GM12878 (cell line): ENCODE data around the gene NOSTRIN. TPM values are rescaled to one million over a fixed set of nuclear protein-coding genes. Genes with fewer than 3 reads are reported as not detected.

ENCODE experiments used
- ATAC-seq: fragments of 200-7000 bp; cut with Tn5 transposase; 3 replicates; pipeline ENCODE4 v1.9.1; 2020; ENCODE audit warnings: mild to moderate bottlenecking, moderate library complexity
- BruUV-seq: library from RNA; stranded (reverse); fragments of 400-500 nt; replicated peaks from 2 replicates; lab custom pipeline; 2021; lab: Mats Ljungman, UMichigan
- CTCF ChIA-PET: fragments of 300-600 bp; sonication (Branson Sonifier 250); formaldehyde crosslinking; extraction: SDS; loops from one replicate; lab custom pipeline; 2021; ENCODE audit warnings: inconsistent platforms; lab: Yijun Ruan, JAX
- POLR2A ChIA-PET: fragments of 350-600 bp; formaldehyde crosslinking; extraction: SDS; loops from one replicate; lab custom pipeline; 2021; ENCODE audit warnings: inconsistent platforms; lab: Charles Lee
- RAD21 ChIA-PET: fragments of 300-600 bp; sonication (Branson Sonifier 250); formaldehyde crosslinking; loops from one replicate; lab custom pipeline; 2023; ENCODE audit warnings: antibody characterized with exemption; ENCODE audit not compliant: unreplicated experiment; lab: Charles Lee
- SMC1A ChIA-PET: fragments of 300-600 bp; sonication (Branson Sonifier 250); formaldehyde crosslinking; loops from one replicate; lab custom pipeline; 2023; ENCODE audit not compliant: unreplicated experiment, uncharacterized antibody; lab: Charles Lee
- DNase-seq: peaks from one replicate; pipeline ENCODE4 v3.0.0-alpha.2; 2011; ENCODE audit warnings: low read depth, low spot score
- FAIRE-seq: peaks from 3 replicates; lab custom pipeline; 2011; peaks lifted over from hg19 to GRCh38; lab: Jason Lieb, UNC
- H2AFZ ChIP-seq: 2 replicates; pipeline ENCODE4 v1.6.0; 2011; ENCODE audit warnings: low read depth, low read length, control low read depth; ENCODE audit not compliant: control insufficient read depth
- H3K27ac ChIP-seq: 2 replicates; pipeline ENCODE4 v1.5.1; 2011; ENCODE audit warnings: control low read depth; ENCODE audit not compliant: control insufficient read depth, insufficient read depth
- H3K27me3 ChIP-seq, 2 experiments: replicated peaks in 1 of 2; 2 replicates each; pipeline versions ENCODE4 v1.6.0 to v1.6.1; 2011; ENCODE audit warnings: low read length in 1 of 2; ENCODE audit not compliant: control insufficient read depth in 2 of 2, insufficient read depth in 2 of 2
- H3K36me3 ChIP-seq, 2 experiments: 2 replicates each; pipeline ENCODE4 v1.5.1; 2011; ENCODE audit warnings: low read length in 1 of 2; ENCODE audit not compliant: control insufficient read depth in 2 of 2, insufficient read depth in 2 of 2
- H3K4me1 ChIP-seq: 2 replicates; pipeline ENCODE4 v1.6.1; 2011; ENCODE audit warnings: mild to moderate bottlenecking, low read length, moderate library complexity, mixed read lengths; ENCODE audit not compliant: control insufficient read depth, insufficient read depth
- H3K4me2 ChIP-seq: 2 replicates; pipeline ENCODE4 v1.6.0; 2011; ENCODE audit warnings: control low read depth; ENCODE audit not compliant: control insufficient read depth, insufficient read depth
- H3K4me3 ChIP-seq: fragments of 200-600 bp; sonication (generic); 2 replicates; pipeline ENCODE4 v1.5.1; 2016
- H3K79me2 ChIP-seq: 2 replicates; pipeline ENCODE4 v1.6.0; 2011; ENCODE audit warnings: low read length; ENCODE audit not compliant: control insufficient read depth, insufficient read depth
- H3K9ac ChIP-seq: 2 replicates; pipeline ENCODE4 v1.8.0; 2011; ENCODE audit warnings: low read length, control low read depth, mixed read lengths; ENCODE audit not compliant: control insufficient read depth, insufficient read depth
- H3K9me3 ChIP-seq: replicated peaks from 3 replicates; pipeline ENCODE4 v1.5.1; 2011; ENCODE audit warnings: mild to moderate bottlenecking, low read length; ENCODE audit not compliant: control insufficient read depth, insufficient read depth
- H4K20me1 ChIP-seq: 2 replicates; pipeline ENCODE4 v1.6.0; 2011; ENCODE audit not compliant: control insufficient read depth, insufficient read depth
- BRCA1 ChIP-seq: IDR thresholded peaks from 2 replicates; pipeline ENCODE4 v1.6.1; 2011; ENCODE audit warnings: low read depth, low read length, improper control_type of control experiment
- CBX5 ChIP-seq: sonication (generic); IDR thresholded peaks from 2 replicates; pipeline ENCODE4 v1.6.1; 2016; ENCODE audit warnings: low read depth, moderate library complexity, mild to moderate bottlenecking, inconsistent platforms
- HDAC2 ChIP-seq: fragments of 200-600 bp; sonication (generic); IDR thresholded peaks from 2 replicates; pipeline ENCODE4 v1.6.1; 2017
- MYB ChIP-seq: fragments of 150-350 bp; IDR thresholded peaks from 2 replicates; pipeline ENCODE4 v1.6.1; 2014; ENCODE audit warnings: mild to moderate bottlenecking, low read depth, low read length, borderline replicate concordance
- RB1 ChIP-seq: fragments of 450-650 bp; formaldehyde crosslinking; IDR thresholded peaks from 2 replicates; pipeline ENCODE4 v1.6.1; 2017; ENCODE audit warnings: mild to moderate bottlenecking, borderline replicate concordance
- RCOR1 ChIP-seq: conservative IDR thresholded peaks from 2 replicates; pipeline ENCODE4 v1.6.1; 2012; ENCODE audit warnings: low read depth, low read length, improper control_type of control experiment
- SMAD5 ChIP-seq: IDR thresholded peaks from 2 replicates; pipeline ENCODE4 v1.6.1; 2016; ENCODE audit warnings: antibody characterized with exemption, low read depth
- SMARCA5 ChIP-seq: fragments of 450-650 bp; IDR thresholded peaks from 2 replicates; pipeline ENCODE4 v1.6.1; 2017; ENCODE audit warnings: mild to moderate bottlenecking
- WGBS: methylation state at CpG from one replicate; pipeline ENCODE4 v1.1.6; 2016; ENCODE audit warnings: low lambda C conversion rate; ENCODE audit not compliant: insufficient replicate concordance, insufficient coverage; ENCODE audit errors: missing lambda C conversion rate; 5-methylcytosine and 5-hydroxymethylcytosine counted together
- in situ Hi-C: fragments of 300-500 bp; cut with MboI; formaldehyde crosslinking; loops from 9 replicates; pipeline ENCODE4 v1.14.3; 2018; ENCODE audit warnings: mixed read lengths
- intact Hi-C: fragments of 100-400 bp; cut with micrococcal nuclease; formaldehyde crosslinking; loops from one replicate; pipeline ENCODE4 v1.14.2; 2022; ENCODE audit not compliant: unreplicated experiment
- polyA plus RNA-seq, 11 experiments: library from polyadenylated mRNA; depleted of rRNA in 4 of 11; unstranded in 6 of 11; stranded (reverse) in 5 of 11; fragments of >200 nt; fragmentation: Nextera tagmentation in 4 of 11; fragmentation: Illumina TruSeq in 1 of 11; extraction: Ambion mirVana in 4 of 11; extraction: Trizol in 1 of 11; gene quantifications; 1 replicate in 1 of 11; 2 replicates in 10 of 11; pipeline versions ENCODE4 v1.2.1 to v1.2.3, GENCODE V29; 2011 to 2016; ENCODE audit warnings: inconsistent platforms in 2 of 11, missing spikeins in 2 of 11, low read depth in 1 of 11
- total RNA-seq, 4 experiments: library from RNA; depleted of rRNA in 3 of 4; stranded (reverse); fragments of >200 nt in 3 of 4; fragmentation: Illumina TruSeq in 1 of 4; extraction: Trizol in 1 of 4; gene quantifications; 2 replicates each; pipeline versions ENCODE4 v1.2.1 to v1.2.3, GENCODE V29; 2013 to 2021
- TF ChIP-seq, protein P1 (sequence below): fragments of 450-650 bp; IDR thresholded peaks from 2 replicates; pipeline ENCODE4 v1.6.1; 2017; ENCODE audit warnings: mild to moderate bottlenecking, low read depth, inconsistent platforms; ENCODE audit not compliant: poor library complexity, severe bottlenecking
- TF ChIP-seq, protein P2 (sequence below): IDR thresholded peaks from 2 replicates; pipeline ENCODE4 v1.6.1; 2012; ENCODE audit warnings: low read depth, low read length, improper control_type of control experiment
- TF ChIP-seq, protein P3 (sequence below): IDR thresholded peaks from 2 replicates; pipeline ENCODE4 v1.6.1; 2011; ENCODE audit warnings: borderline replicate concordance, low read depth, mild to moderate bottlenecking, moderate library complexity, mixed read lengths, low read length; ENCODE audit not compliant: insufficient read depth; ENCODE audit errors: extremely low read length
- TF ChIP-seq, protein P4 (sequence below): fragments of 450-650 bp; formaldehyde crosslinking; IDR thresholded peaks from 2 replicates; pipeline ENCODE4 v1.4.0; 2020; ENCODE audit warnings: mild to moderate bottlenecking, moderate library complexity

Gene NOSTRIN
- total and polyA plus RNA-seq, 10 of the 15 experiments (the other 5 are each of a cell fraction or from before 2014, with no cell fraction given), result 0.13 to 0.42 (median 0.37) TPM; not detected in 5

DNA sequence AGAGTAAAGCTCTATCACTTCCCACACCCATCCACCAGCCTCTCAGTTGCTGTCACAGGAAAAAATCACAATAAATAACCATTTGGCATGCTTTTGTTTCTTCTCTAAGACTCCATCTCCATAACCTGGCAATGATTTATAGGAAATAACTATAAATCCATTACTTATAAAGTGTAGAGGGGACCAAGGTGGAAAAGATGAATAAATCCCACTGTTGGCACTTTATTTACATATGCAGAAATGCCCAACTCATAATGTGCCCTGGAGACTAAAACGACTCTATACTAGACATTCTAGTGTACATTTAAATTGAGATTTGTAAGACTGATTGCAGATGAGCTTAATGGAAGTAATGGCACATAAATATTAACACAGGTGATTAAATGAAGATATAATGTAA, 7.5 kb upstream of the NOSTRIN start (continued):
- TF ChIP-seq, protein P1, sequence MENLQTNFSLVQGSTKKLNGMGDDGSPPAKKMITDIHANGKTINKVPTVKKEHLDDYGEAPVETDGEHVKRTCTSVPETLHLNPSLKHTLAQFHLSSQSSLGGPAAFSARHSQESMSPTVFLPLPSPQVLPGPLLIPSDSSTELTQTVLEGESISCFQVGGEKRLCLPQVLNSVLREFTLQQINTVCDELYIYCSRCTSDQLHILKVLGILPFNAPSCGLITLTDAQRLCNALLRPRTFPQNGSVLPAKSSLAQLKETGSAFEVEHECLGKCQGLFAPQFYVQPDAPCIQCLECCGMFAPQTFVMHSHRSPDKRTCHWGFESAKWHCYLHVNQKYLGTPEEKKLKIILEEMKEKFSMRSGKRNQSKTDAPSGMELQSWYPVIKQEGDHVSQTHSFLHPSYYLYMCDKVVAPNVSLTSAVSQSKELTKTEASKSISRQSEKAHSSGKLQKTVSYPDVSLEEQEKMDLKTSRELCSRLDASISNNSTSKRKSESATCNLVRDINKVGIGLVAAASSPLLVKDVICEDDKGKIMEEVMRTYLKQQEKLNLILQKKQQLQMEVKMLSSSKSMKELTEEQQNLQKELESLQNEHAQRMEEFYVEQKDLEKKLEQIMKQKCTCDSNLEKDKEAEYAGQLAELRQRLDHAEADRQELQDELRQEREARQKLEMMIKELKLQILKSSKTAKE, result no peak
- no peak for TF ChIP-seq SMAD5

DNA sequence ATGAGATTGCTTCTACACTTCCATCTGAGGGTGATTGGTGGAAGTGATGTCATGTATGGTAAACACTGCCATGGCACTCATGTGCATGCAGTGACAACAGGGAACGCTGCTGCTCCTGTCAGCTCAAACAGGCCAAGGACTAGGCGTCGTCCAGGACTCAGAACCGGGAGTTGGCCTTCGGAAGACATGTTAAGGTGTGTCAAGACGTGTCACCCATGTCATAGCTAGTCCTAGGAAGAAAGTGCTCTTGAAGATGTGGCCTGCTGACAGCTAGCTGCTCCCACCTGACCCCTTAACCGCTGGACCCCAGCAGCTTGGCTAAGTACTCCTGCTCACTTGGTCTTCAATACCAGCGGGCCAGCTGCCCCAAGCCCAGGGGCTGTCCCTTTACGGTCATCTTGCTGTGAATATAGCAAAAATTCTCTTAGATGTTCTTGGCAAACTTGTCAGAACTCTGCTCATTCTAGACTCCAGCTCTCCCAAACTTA, 6.3 kb upstream of the NOSTRIN start:
- H3K9me3 ChIP-seq, result no peaks in the 10 kb centered on the region
- ChIA-PET POLR2A (no interaction called here), SMC1A (interaction anchor here (1.2 kb wide), 1 partner anchor 35 kb away, joined by 3 read pairs; no protein-coding TSS in a partner anchor), RAD21 (no interaction called here), CTCF (interaction anchor here (0.8 kb wide), 1 partner anchor 11 kb away, joined by 3 read pairs; no protein-coding TSS in a partner anchor)
- no TSS peak for BruUV-seq
- intact Hi-C loops, result no loop called here
- no peak overlapping the region for H3K27ac ChIP-seq
- no peaks in the 10 kb centered on the region for H3K4me1 ChIP-seq
- WGBS, result 29% methylated on average over 9 of the region's 9 CpGs
- DNase-seq (no peak), ATAC-seq (no peak), FAIRE-seq (no peak)
- H4K20me1 ChIP-seq, result no peaks in the 10 kb centered on the region
- H3K79me2 ChIP-seq, result no peaks in the 10 kb centered on the region
- TF ChIP-seq, protein P2, sequence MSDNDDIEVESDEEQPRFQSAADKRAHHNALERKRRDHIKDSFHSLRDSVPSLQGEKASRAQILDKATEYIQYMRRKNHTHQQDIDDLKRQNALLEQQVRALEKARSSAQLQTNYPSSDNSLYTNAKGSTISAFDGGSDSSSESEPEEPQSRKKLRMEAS, result no peak
- no peak for TF ChIP-seq CBX5
- no peak for TF ChIP-seq BRCA1
- TF ChIP-seq SMARCA5, result no peak
- TF ChIP-seq HDAC2, result no peak
- no peak for TF ChIP-seq RCOR1
- no peak for TF ChIP-seq MYB
- TF ChIP-seq, protein P3, sequence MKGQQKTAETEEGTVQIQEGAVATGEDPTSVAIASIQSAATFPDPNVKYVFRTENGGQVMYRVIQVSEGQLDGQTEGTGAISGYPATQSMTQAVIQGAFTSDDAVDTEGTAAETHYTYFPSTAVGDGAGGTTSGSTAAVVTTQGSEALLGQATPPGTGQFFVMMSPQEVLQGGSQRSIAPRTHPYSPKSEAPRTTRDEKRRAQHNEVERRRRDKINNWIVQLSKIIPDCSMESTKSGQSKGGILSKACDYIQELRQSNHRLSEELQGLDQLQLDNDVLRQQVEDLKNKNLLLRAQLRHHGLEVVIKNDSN, result no peak
- TF ChIP-seq, protein P4, sequence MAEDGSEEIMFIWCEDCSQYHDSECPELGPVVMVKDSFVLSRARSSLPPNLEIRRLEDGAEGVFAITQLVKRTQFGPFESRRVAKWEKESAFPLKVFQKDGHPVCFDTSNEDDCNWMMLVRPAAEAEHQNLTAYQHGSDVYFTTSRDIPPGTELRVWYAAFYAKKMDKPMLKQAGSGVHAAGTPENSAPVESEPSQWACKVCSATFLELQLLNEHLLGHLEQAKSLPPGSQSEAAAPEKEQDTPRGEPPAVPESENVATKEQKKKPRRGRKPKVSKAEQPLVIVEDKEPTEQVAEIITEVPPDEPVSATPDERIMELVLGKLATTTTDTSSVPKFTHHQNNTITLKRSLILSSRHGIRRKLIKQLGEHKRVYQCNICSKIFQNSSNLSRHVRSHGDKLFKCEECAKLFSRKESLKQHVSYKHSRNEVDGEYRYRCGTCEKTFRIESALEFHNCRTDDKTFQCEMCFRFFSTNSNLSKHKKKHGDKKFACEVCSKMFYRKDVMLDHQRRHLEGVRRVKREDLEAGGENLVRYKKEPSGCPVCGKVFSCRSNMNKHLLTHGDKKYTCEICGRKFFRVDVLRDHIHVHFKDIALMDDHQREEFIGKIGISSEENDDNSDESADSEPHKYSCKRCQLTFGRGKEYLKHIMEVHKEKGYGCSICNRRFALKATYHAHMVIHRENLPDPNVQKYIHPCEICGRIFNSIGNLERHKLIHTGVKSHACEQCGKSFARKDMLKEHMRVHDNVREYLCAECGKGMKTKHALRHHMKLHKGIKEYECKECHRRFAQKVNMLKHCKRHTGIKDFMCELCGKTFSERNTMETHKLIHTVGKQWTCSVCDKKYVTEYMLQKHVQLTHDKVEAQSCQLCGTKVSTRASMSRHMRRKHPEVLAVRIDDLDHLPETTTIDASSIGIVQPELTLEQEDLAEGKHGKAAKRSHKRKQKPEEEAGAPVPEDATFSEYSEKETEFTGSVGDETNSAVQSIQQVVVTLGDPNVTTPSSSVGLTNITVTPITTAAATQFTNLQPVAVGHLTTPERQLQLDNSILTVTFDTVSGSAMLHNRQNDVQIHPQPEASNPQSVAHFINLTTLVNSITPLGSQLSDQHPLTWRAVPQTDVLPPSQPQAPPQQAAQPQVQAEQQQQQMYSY, result no peak
- TF ChIP-seq RB1, result no peak
- no peaks in the 10 kb centered on the region; a peak in 1 of 4 replicates for H3K27me3 ChIP-seq
- no peak overlapping the region for H2AFZ ChIP-seq
- in situ Hi-C loops, result no loop called here
- H3K4me3 ChIP-seq, result no peak overlapping the region
- H3K4me2 ChIP-seq, result no peak overlapping the region
- no peaks in the 10 kb centered on the region for H3K36me3 ChIP-seq
- H3K9ac ChIP-seq, result no peak overlapping the region
